A549 (cell line): Measurements from ENCODE around the gene NIT1. TPM values are rescaled to one million over a fixed set of nuclear protein-coding genes. Genes with fewer than 3 reads are reported as not detected.

Experiments used
- ATAC-seq, 2 experiments: fragments of 200-7000 bp in 1 of 2; fragments of >200 bp in 1 of 2; cut with Nextera tagmentation in 1 of 2; cut with Tn5 transposase in 1 of 2; 3 replicates each; pipeline versions ENCODE4 v1.8.0 to v1.9.1; 2018 to 2020; ENCODE audit warnings: mild to moderate bottlenecking in 1 of 2, moderate library complexity in 1 of 2
- CTCF ChIA-PET: fragments of 300-600 bp; sonication (Branson Sonifier 250); formaldehyde crosslinking; extraction: SDS; loops from one replicate; lab custom pipeline; 2021; ENCODE audit warnings: antibody characterized with exemption, inconsistent platforms; lab: Yijun Ruan, JAX
- POLR2A ChIA-PET: fragments of 350-600 bp; formaldehyde crosslinking; extraction: SDS; loops from one replicate; lab custom pipeline; 2021; ENCODE audit warnings: antibody characterized with exemption, inconsistent platforms; lab: Yijun Ruan, JAX
- DNase-seq, 2 experiments: peaks; one replicate each; pipeline versions ENCODE4 v3.0.0 to v3.0.0-alpha.2; 2011 to 2016; ENCODE audit warnings: low read depth in 1 of 2, low spot score in 1 of 2
- FAIRE-seq: peaks from 2 replicates; lab custom pipeline; 2011; peaks lifted over from hg19 to GRCh38; lab: Jason Lieb, UNC
- H3K27ac ChIP-seq, 2 experiments: fragments of >200 bp; sonication (Bioruptor Twin); formaldehyde crosslinking; 3 replicates each; pipeline ENCODE4 v1.5.1; 2016 to 2017
- H3K4me1 ChIP-seq: fragments of >200 bp; sonication (Bioruptor Twin); formaldehyde crosslinking; 3 replicates; pipeline ENCODE4 v1.6.1; 2016
- H3K4me2 ChIP-seq: fragments of >200 bp; sonication (Bioruptor Twin); formaldehyde crosslinking; 3 replicates; pipeline ENCODE4 v1.6.1; 2016
- H3K4me3 ChIP-seq: fragments of >200 bp; sonication (Bioruptor Twin); formaldehyde crosslinking; 3 replicates; pipeline ENCODE4 v1.5.1; 2016
- H3K9me3 ChIP-seq: fragments of >200 bp; sonication (Bioruptor Twin); formaldehyde crosslinking; 3 replicates; pipeline ENCODE4 v1.6.1; 2016
- BCL3 ChIP-seq: fragments of >200 bp; sonication (Bioruptor Twin); formaldehyde crosslinking; IDR thresholded peaks from 3 replicates; pipeline ENCODE4 v1.6.1; 2016
- BHLHE40 ChIP-seq: IDR thresholded peaks from 2 replicates; pipeline ENCODE4 v1.6.1; 2012; ENCODE audit warnings: low read depth, low read length, inconsistent platforms
- CBX2 ChIP-seq: fragments of 200-600 bp; sonication (generic); IDR thresholded peaks from 2 replicates; pipeline ENCODE4 v1.6.1; 2016; ENCODE audit warnings: low read depth, mild to moderate bottlenecking, borderline replicate concordance
- CEBPB ChIP-seq, 2 experiments: fragments of >200 bp in 1 of 2; sonication (Bioruptor Twin) in 1 of 2; formaldehyde crosslinking in 1 of 2; IDR thresholded peaks; 2 replicates each; pipeline ENCODE4 v1.6.1; 2012 to 2016
- EHF ChIP-seq: fragments of 250-450 bp; sonication (Bioruptor Pico); IDR thresholded peaks from 2 replicates; pipeline ENCODE4 v1.5.0; 2020; ENCODE audit warnings: mild to moderate bottlenecking
- EP300 ChIP-seq, 2 experiments: fragments of >200 bp; sonication (Bioruptor Twin); formaldehyde crosslinking; IDR thresholded peaks; 2 replicates in 1 of 2; 3 replicates in 1 of 2; pipeline ENCODE4 v1.6.1; 2016 to 2017
- ESRRA ChIP-seq: fragments of 150-350 bp; IDR thresholded peaks from 2 replicates; pipeline ENCODE4 v1.6.1; 2014; ENCODE audit warnings: mild to moderate bottlenecking, low read length, borderline replicate concordance
- FOSL2 ChIP-seq, 2 experiments: fragments of 450-650 bp in 1 of 2; fragments of >200 bp in 1 of 2; sonication (Bioruptor Twin) in 1 of 2; formaldehyde crosslinking; IDR thresholded peaks; 2 replicates each; pipeline versions ENCODE4 v1.5.0 to v1.6.1; 2016 to 2020; ENCODE audit warnings: mild to moderate bottlenecking in 1 of 2, moderate library complexity in 1 of 2
- GATA3 ChIP-seq: IDR thresholded peaks from 2 replicates; pipeline ENCODE4 v1.6.1; 2012; ENCODE audit warnings: borderline replicate concordance
- HES2 ChIP-seq: fragments of >200 bp; sonication (Bioruptor Twin); formaldehyde crosslinking; IDR thresholded peaks from 2 replicates; pipeline ENCODE4 v1.6.1; 2016
- JUN ChIP-seq, 2 experiments: fragments of >200 bp; sonication (Bioruptor Twin); formaldehyde crosslinking; IDR thresholded peaks; 2 replicates in 1 of 2; 3 replicates in 1 of 2; pipeline ENCODE4 v1.6.1; 2016 to 2017
- JUNB ChIP-seq: fragments of >200 bp; sonication (Bioruptor Twin); formaldehyde crosslinking; IDR thresholded peaks from 2 replicates; pipeline ENCODE4 v1.6.1; 2016
- MAFK ChIP-seq: fragments of 450-650 bp; IDR thresholded peaks from 2 replicates; pipeline ENCODE4 v1.6.1; 2014; ENCODE audit not compliant: partially characterized antibody
- MAX ChIP-seq: IDR thresholded peaks from 2 replicates; pipeline ENCODE4 v1.6.1; 2012
- MAZ ChIP-seq: fragments of 150-350 bp; IDR thresholded peaks from 2 replicates; pipeline ENCODE4 v1.6.1; 2014; ENCODE audit warnings: antibody characterized with exemption, low read depth, low read length, borderline replicate concordance
- MYC ChIP-seq: IDR thresholded peaks from 2 replicates; pipeline ENCODE4 v1.6.1; 2012; ENCODE audit warnings: mild to moderate bottlenecking, inconsistent platforms, low read length, improper control_type of control experiment, borderline replicate concordance
- PHF8 ChIP-seq: fragments of 200-600 bp; sonication (generic); IDR thresholded peaks from 2 replicates; pipeline ENCODE4 v1.6.1; 2016; ENCODE audit warnings: low read depth, mild to moderate bottlenecking, antibody characterized with exemption, moderate library complexity, borderline replicate concordance
- POLR2A ChIP-seq: IDR thresholded peaks from 2 replicates; pipeline ENCODE4 v1.6.1; 2012; ENCODE audit warnings: mild to moderate bottlenecking, low read length
- POLR2AphosphoS2 ChIP-seq: conservative IDR thresholded peaks from 2 replicates; pipeline ENCODE4 v1.6.1; 2012; ENCODE audit warnings: low read length, improper control_type of control experiment, inconsistent platforms
- RAD21 ChIP-seq, 2 experiments: fragments of >200 bp in 1 of 2; sonication (Bioruptor Twin) in 1 of 2; formaldehyde crosslinking in 1 of 2; IDR thresholded peaks in 1 of 2; conservative IDR thresholded peaks in 1 of 2; 2 replicates in 1 of 2; 3 replicates in 1 of 2; pipeline ENCODE4 v1.6.1; 2012 to 2018; ENCODE audit warnings: inconsistent platforms in 1 of 2
- RARB ChIP-seq: fragments of 250-450 bp; sonication (Bioruptor Pico); IDR thresholded peaks from 2 replicates; pipeline ENCODE4 v1.8.0; 2021; ENCODE audit warnings: mild to moderate bottlenecking, moderate library complexity
- REST ChIP-seq: fragments of 200-600 bp; sonication (generic); IDR thresholded peaks from 2 replicates; pipeline ENCODE4 v1.6.1; 2016; ENCODE audit warnings: antibody characterized with exemption, mild to moderate bottlenecking, moderate library complexity
- RNF2 ChIP-seq: fragments of 200-600 bp; sonication (generic); IDR thresholded peaks from 2 replicates; pipeline ENCODE4 v1.6.1; 2016; ENCODE audit warnings: low read depth, mild to moderate bottlenecking, antibody characterized with exemption, moderate library complexity, borderline replicate concordance
- SREBF2 ChIP-seq: fragments of 450-650 bp; IDR thresholded peaks from 2 replicates; pipeline ENCODE4 v1.6.1; 2014; ENCODE audit warnings: mild to moderate bottlenecking, moderate library complexity
- TFCP2L1 ChIP-seq: fragments of 250-450 bp; sonication (Bioruptor Pico); IDR thresholded peaks from 2 replicates; pipeline ENCODE4 v1.5.0; 2021; ENCODE audit warnings: mild to moderate bottlenecking
- ZNF302 ChIP-seq: fragments of 250-450 bp; sonication (Bioruptor Pico); IDR thresholded peaks from 2 replicates; pipeline ENCODE4 v1.9.0; 2021; ENCODE audit warnings: inconsistent platforms, mild to moderate bottlenecking, moderate library complexity
- WGBS: methylation state at CpG from one replicate; pipeline ENCODE4 v1.1.6; 2017; ENCODE audit errors: missing lambda C conversion rate; 5-methylcytosine and 5-hydroxymethylcytosine counted together
- polyA plus RNA-seq, 4 experiments: library from polyadenylated mRNA; depleted of rRNA in 3 of 4; stranded (reverse); fragments of >200 nt; fragmentation: RNase III in 1 of 4; extraction: RNeasy Plus Mini Kit Qiagen cat#74134 plus additional on column Dnase treatment in 1 of 4; gene quantifications; 2 replicates in 3 of 4; 3 replicates in 1 of 4; pipeline ENCODE4 v1.2.3, GENCODE V29; 2011 to 2017

The NIT1 gene
- polyA plus RNA-seq, 2 of the 4 experiments (the other 2 are of a cell fraction) = 29.9 to 44.5 TPM

- ATAC-seq (peak; percentile 90 to 91), DNase-seq (peak; percentile 69 to 91), FAIRE-seq (peak; percentile 23)
- CTCF ChIA-PET = interaction anchor here (1.2 to 12.7 kb wide), 5 partner anchors 9 to 24 kb away, joined by 4 to 167 read pairs (median 6); partner anchors contain the start of gene KLHDC9
- H3K4me3 ChIP-seq = no peak overlapping the region
- H3K4me1 ChIP-seq = peaks cover 56% of the 10 kb centered on the region
- 31% methylated on average over 6 of the region's 8 CpGs for WGBS
- H3K4me2 ChIP-seq = peak overlapping the region; percentile 69
- TF ChIP-seq BHLHE40 (no peak), RAD21 (conservative IDR thresholded peaks at IDR 0.05 in 1 of 2, IDR thresholded peaks at IDR 0.05 in 1 of 2) (peak in 1 of 2 experiments; percentile 35; a peak in 2 of 5 replicates), MAX (peak; percentile 66; the same call in 1 of the 2 replicates), PHF8 (no peak), REST (no peak), BCL3 (0 out of 3 replicates have a peak, but pooled peaks have one; percentile 10), FOSL2 (IDR thresholded peaks at IDR 0.05) (peak; percentile 73; the same call in 1 of the 2 replicates), FOSL2 (CRISPR knock-in tag; IDR thresholded peaks at IDR 0.05) (peak; percentile 88), MYC (peak; percentile 58), JUN (IDR thresholded peaks at IDR 0.05) (peak; percentile 46 to 71; a peak in 2 of 5 replicates), EP300 (IDR thresholded peaks at IDR 0.05) (peak in 1 of 2 experiments; percentile 12; a peak in 1 of 5 replicates), GATA3 (no peak; the same call in 1 of the 2 replicates), RARB (0 out of 2 replicates have a peak, but pooled peaks have one; percentile 35), POLR2A (peak; percentile 16; the same call in 1 of the 2 replicates), ZNF302 (CRISPR knock-in tag) (no peak), MAZ (no peak), HES2 (no peak), RNF2 (no peak), EHF (CRISPR knock-in tag) (no peak), CBX2 (no peak), MAFK (no peak), POLR2AphosphoS2 (no peak), ESRRA (peak; percentile 6; the same call in 1 of the 2 replicates), SREBF2 (no peak), CEBPB (IDR thresholded peaks at IDR 0.05) (peak; percentile 80 to 94), JUNB (peak; percentile 60), TFCP2L1 (CRISPR knock-in tag) (no peak)
- H3K27ac ChIP-seq = peak overlapping the region; percentile 88
- no peaks in the 10 kb centered on the region for H3K9me3 ChIP-seq
- POLR2A ChIA-PET = interaction anchor here (1.6 kb wide), 1 partner anchor 38 kb away, joined by 3 read pairs; no protein-coding TSS in a partner anchor
Measured at GRCh38 chr1:161082996-161083747, 34.7 kb upstream of the NIT1 start.
